K562 (cell line): ENCODE results near the gene TUB. TPM values are rescaled to one million over a fixed set of nuclear protein-coding genes. Genes with fewer than 3 reads are reported as not detected.

Source experiments
- ATAC-seq: fragments of 200-7000 bp; cut with Tn5 transposase; 3 replicates; pipeline ENCODE4 v1.9.1; 2020; ENCODE audit warnings: moderate library complexity
- BruUV-seq: library from RNA; stranded (reverse); fragments of 400-500 nt; replicated peaks from 2 replicates; lab custom pipeline; 2021; lab: Mats Ljungman, UMichigan
- CTCF ChIA-PET: fragments of 300-600 bp; formaldehyde crosslinking; extraction: SDS; loops from one replicate; lab custom pipeline; 2021; ENCODE audit warnings: low intra/inter-chr PET ratio; lab: Yijun Ruan, JAX
- POLR2A ChIA-PET: fragments of 300-600, 350-650 bp; sonication (Branson Sonifier 250); formaldehyde crosslinking; extraction: SDS; loops from one replicate; lab custom pipeline; 2021; ENCODE audit warnings: antibody characterized with exemption, inconsistent platforms; lab: Yijun Ruan, JAX
- DNase-seq, 4 experiments: peaks; one replicate each; pipeline versions ENCODE4 v3.0.0 to v3.0.0-alpha.2; 2011 to 2018; ENCODE audit warnings: low spot score in 3 of 4, mixed read lengths in 3 of 4; ENCODE audit errors: extremely low read depth in 1 of 4
- FAIRE-seq: peaks from 2 replicates; lab custom pipeline; 2011; peaks lifted over from hg19 to GRCh38; lab: Jason Lieb, UNC
- H2AFZ ChIP-seq: 2 replicates; pipeline ENCODE4 v1.6.0; 2011; ENCODE audit warnings: low read depth, low read length, control low read depth, inconsistent platforms
- H3K27ac ChIP-seq: fragments of 200-600 bp; 3 replicates; pipeline ENCODE4 v1.8.0; 2011; ENCODE audit warnings: low read depth, mild to moderate bottlenecking, control low read depth, inconsistent platforms, low read length, moderate library complexity, mixed read lengths; ENCODE audit errors: extremely low read depth
- H3K27me3 ChIP-seq, 2 experiments: fragments of 300-600 bp in 1 of 2; 2 replicates in 1 of 2; 3 replicates in 1 of 2; pipeline versions ENCODE4 v1.6.0 to v1.8.0; 2011; ENCODE audit warnings: inconsistent platforms in 2 of 2, low read length in 2 of 2, mild to moderate bottlenecking in 1 of 2, mixed read lengths in 1 of 2, moderate library complexity in 1 of 2; ENCODE audit not compliant: control insufficient read depth in 2 of 2, insufficient read depth in 2 of 2
- H3K36me3 ChIP-seq: fragments of 300-600 bp; 3 replicates; pipeline ENCODE4 v1.8.0; 2011; ENCODE audit warnings: mild to moderate bottlenecking, low read length, inconsistent platforms; ENCODE audit not compliant: control insufficient read depth, insufficient read depth
- H3K4me1 ChIP-seq, 2 experiments: fragments of 200-600 bp in 1 of 2; replicated peaks in 1 of 2; 2 replicates in 1 of 2; 3 replicates in 1 of 2; pipeline versions ENCODE4 v1.5.1 to v1.8.0; 2011; ENCODE audit warnings: inconsistent platforms in 2 of 2, low read length in 2 of 2, mild to moderate bottlenecking in 1 of 2, mixed read lengths in 1 of 2, moderate library complexity in 1 of 2; ENCODE audit not compliant: control insufficient read depth in 2 of 2, insufficient read depth in 2 of 2
- H3K4me2 ChIP-seq: 2 replicates; pipeline ENCODE4 v1.6.1; 2011; ENCODE audit warnings: low read length, control low read depth, inconsistent platforms, mixed read lengths; ENCODE audit not compliant: insufficient read depth
- H3K4me3 ChIP-seq: fragments of 200-600 bp; sonication (generic), shearing (Covaris generic); 2 replicates; pipeline ENCODE4 v1.5.1; 2016; ENCODE audit warnings: control low read depth, inconsistent platforms
- H3K79me2 ChIP-seq: fragments of 200-600 bp; 3 replicates; pipeline ENCODE4 v1.8.0; 2011; ENCODE audit warnings: low read length, inconsistent platforms; ENCODE audit not compliant: control insufficient read depth, insufficient read depth
- H3K9ac ChIP-seq, 2 experiments: 2 replicates each; pipeline versions ENCODE4 v1.6.0 to v1.6.1; 2011; ENCODE audit warnings: low read depth in 2 of 2, low read length in 2 of 2, control low read depth in 1 of 2, inconsistent platforms in 1 of 2, mild to moderate bottlenecking in 1 of 2, mixed read lengths in 1 of 2; ENCODE audit not compliant: insufficient read depth in 1 of 2
- H3K9me1 ChIP-seq: one replicate; pipeline ENCODE4 v1.6.0; 2011; ENCODE audit warnings: inconsistent platforms, mild to moderate bottlenecking, low read length, moderate library complexity; ENCODE audit not compliant: control insufficient read depth, insufficient read depth
- H3K9me3 ChIP-seq: replicated peaks from 2 replicates; pipeline ENCODE4 v1.5.1; 2011; ENCODE audit warnings: low read depth, low read length, inconsistent platforms; ENCODE audit not compliant: control insufficient read depth, insufficient read depth
- H4K20me1 ChIP-seq: replicated peaks from 2 replicates; pipeline ENCODE4 v1.6.1; 2011; ENCODE audit warnings: low read length, inconsistent platforms, mixed read lengths; ENCODE audit not compliant: control insufficient read depth, insufficient read depth
- CBFA2T2 ChIP-seq: fragments of 450-650 bp; conservative IDR thresholded peaks from 2 replicates; pipeline ENCODE4 v1.6.1; 2017; ENCODE audit warnings: mild to moderate bottlenecking
- CHD2 ChIP-seq: IDR thresholded peaks from 2 replicates; pipeline ENCODE4 v1.6.1; 2011; ENCODE audit warnings: low read depth, low read length
- ELF4 ChIP-seq: fragments of 450-650 bp; formaldehyde crosslinking; IDR thresholded peaks from 2 replicates; pipeline ENCODE4 v1.4.0; 2022; ENCODE audit warnings: missing genetic modification characterization
- KLF16 ChIP-seq: IDR thresholded peaks from 2 replicates; pipeline ENCODE4 v1.6.1; 2016; ENCODE audit warnings: antibody characterized with exemption
- POLR2G ChIP-seq: fragments of 200-400 bp; formaldehyde crosslinking; IDR thresholded peaks from 2 replicates; pipeline ENCODE4 v1.6.1; 2017; ENCODE audit warnings: low read depth, mild to moderate bottlenecking, antibody characterized with exemption, low read length, moderate library complexity
- RAD21 ChIP-seq, 2 experiments: fragments of 250-450 bp in 1 of 2; fragments of 450-650 bp in 1 of 2; sonication (Bioruptor Pico) in 1 of 2; formaldehyde crosslinking in 1 of 2; IDR thresholded peaks in 1 of 2; conservative IDR thresholded peaks in 1 of 2; 2 replicates each; pipeline versions ENCODE4 v1.4.0 to v1.8.0; 2020 to 2022; ENCODE audit warnings: mild to moderate bottlenecking in 2 of 2, moderate library complexity in 1 of 2
- SMARCA5 ChIP-seq: fragments of 450-650 bp; IDR thresholded peaks from 2 replicates; pipeline ENCODE4 v1.6.1; 2016
- STAG1 ChIP-seq: sonication (generic); formaldehyde crosslinking; IDR thresholded peaks from 2 replicates; pipeline ENCODE4 v1.5.0; 2020; ENCODE audit warnings: missing genetic modification reagents, borderline replicate concordance
- TCF7 ChIP-seq: sonication (generic); IDR thresholded peaks from 2 replicates; pipeline ENCODE4 v1.6.1; 2016; ENCODE audit warnings: antibody characterized with exemption, borderline replicate concordance
- WGBS: fragments of 100-300 bp; shearing (Covaris generic); methylation state at CpG from one replicate; pipeline ENCODE4 v1.1.6; 2016; ENCODE audit warnings: low coverage, mixed read lengths; ENCODE audit not compliant: insufficient coverage; ENCODE audit errors: missing lambda C conversion rate; 5-methylcytosine and 5-hydroxymethylcytosine counted together
- in situ Hi-C: fragments of 300-500 bp; cut with MboI; formaldehyde crosslinking; loops from 4 replicates; pipeline ENCODE4 v1.15.0; 2018; ENCODE audit warnings: inconsistent platforms, mixed read lengths
- intact Hi-C: fragments of 100-400 bp; cut with micrococcal nuclease; formaldehyde crosslinking; loops from 2 replicates; pipeline ENCODE4 v1.14.2; 2022
- polyA plus RNA-seq, 8 experiments: library from polyadenylated mRNA; depleted of rRNA in 4 of 8; stranded (reverse) in 5 of 8; unstranded in 3 of 8; fragments of >200 nt; fragmentation: Nextera tagmentation in 2 of 8; fragmentation: Illumina TruSeq in 1 of 8; extraction: Ambion mirVana in 2 of 8; extraction: Trizol in 1 of 8; gene quantifications; 2 replicates each; pipeline versions ENCODE4 v1.2.1 to v1.2.3, GENCODE V29; 2011 to 2014; ENCODE audit warnings: inconsistent platforms in 1 of 8, missing spikeins in 1 of 8
- total RNA-seq, 7 experiments: library from RNA; depleted of rRNA in 6 of 7; stranded (reverse); fragments of >200 nt in 6 of 7; fragmentation: Illumina TruSeq in 2 of 7; extraction: Trizol in 2 of 7; gene quantifications; 2 replicates each; pipeline versions ENCODE4 v1.2.1 to v1.2.3, GENCODE V29; 2011 to 2021; ENCODE audit warnings: low replicate concordance in 1 of 7
- TF ChIP-seq, protein P1 (sequence below): sonication (generic); formaldehyde crosslinking; IDR thresholded peaks from 2 replicates; pipeline ENCODE4 v1.8.0; 2022; ENCODE audit warnings: mild to moderate bottlenecking, low read depth, missing genetic modification reagents
- TF ChIP-seq, protein P2 (sequence below): fragments of 200-600 bp; sonication (generic); IDR thresholded peaks from one replicate; pipeline ENCODE4 v1.6.1; 2012; ENCODE audit warnings: mild to moderate bottlenecking, low read depth, low read length, inconsistent platforms

The TUB gene
- total and polyA plus RNA-seq, 9 of the 15 experiments (the other 6 are each of a cell fraction or from before 2014, with no cell fraction given): not detected

DNA sequence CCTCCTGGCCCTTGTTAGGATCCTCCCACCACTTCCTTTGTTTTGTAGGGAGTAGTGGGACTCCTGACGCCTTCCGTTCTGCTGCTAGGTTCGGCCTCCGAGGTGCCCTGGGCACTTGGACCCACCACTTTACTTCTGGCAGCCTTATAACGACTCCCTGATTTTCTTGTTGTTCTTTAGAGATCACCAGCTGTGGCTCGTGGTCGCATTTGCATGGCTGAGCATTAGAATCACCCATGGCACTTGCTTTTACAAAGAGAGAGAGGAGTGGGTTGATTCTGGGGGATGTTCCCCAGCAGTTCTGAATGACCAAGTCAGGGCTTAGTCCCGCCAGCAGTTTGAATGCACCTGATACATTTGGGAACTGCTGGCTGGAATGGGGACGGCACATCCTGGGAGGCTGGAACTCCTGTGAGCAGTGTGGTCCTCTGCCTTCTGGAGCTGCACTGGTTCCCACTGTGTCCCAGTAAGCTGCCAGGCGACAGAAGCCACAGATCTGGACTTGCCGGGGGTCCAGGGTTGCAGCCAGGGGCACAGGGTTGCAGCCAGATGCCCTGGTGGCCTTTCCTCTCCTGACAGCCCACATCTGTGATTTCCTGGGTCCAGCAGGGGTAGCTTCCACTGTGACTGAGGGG is 4.1 kb downstream of the TUB start:
- no peak for ATAC-seq
- no peak overlapping the region for H3K9ac ChIP-seq
- intact Hi-C loops: no loop called here
- no peaks in the 10 kb centered on the region for H3K9me3 ChIP-seq
- H2AFZ ChIP-seq: no peak overlapping the region
- no peak for FAIRE-seq
- in situ Hi-C loops: no loop called here
- H3K36me3 ChIP-seq: no peaks in the 10 kb centered on the region
- ChIA-PET POLR2A (no interaction called here), CTCF (no interaction called here)
- H3K9me1 ChIP-seq: no peaks in the 10 kb centered on the region
- H3K79me2 ChIP-seq: no peaks in the 10 kb centered on the region
- H4K20me1 ChIP-seq: no peaks in the 10 kb centered on the region
- WGBS: 0% methylated on average over 11 of the region's 11 CpGs
- no peak overlapping the region for H3K4me2 ChIP-seq
- no peak for DNase-seq
- H3K27ac ChIP-seq: no peak overlapping the region
- H3K4me3 ChIP-seq: no peak overlapping the region
- no peaks in the 10 kb centered on the region for H3K4me1 ChIP-seq
- peaks cover 0 to 70% of the 10 kb centered on the region in 2 experiments; a peak in 3 of 5 replicates for H3K27me3 ChIP-seq
- BruUV-seq: no TSS peak
- TF ChIP-seq KLF16: no peak
- TF ChIP-seq, protein P1, sequence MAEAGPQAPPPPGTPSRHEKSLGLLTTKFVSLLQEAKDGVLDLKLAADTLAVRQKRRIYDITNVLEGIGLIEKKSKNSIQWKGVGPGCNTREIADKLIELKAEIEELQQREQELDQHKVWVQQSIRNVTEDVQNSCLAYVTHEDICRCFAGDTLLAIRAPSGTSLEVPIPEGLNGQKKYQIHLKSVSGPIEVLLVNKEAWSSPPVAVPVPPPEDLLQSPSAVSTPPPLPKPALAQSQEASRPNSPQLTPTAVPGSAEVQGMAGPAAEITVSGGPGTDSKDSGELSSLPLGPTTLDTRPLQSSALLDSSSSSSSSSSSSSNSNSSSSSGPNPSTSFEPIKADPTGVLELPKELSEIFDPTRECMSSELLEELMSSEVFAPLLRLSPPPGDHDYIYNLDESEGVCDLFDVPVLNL: no peak
- TF ChIP-seq POLR2G: no peak
- TF ChIP-seq ELF4 (CRISPR knock-in tag): no peak
- no peak for TF ChIP-seq CBFA2T2
- no peak for TF ChIP-seq CHD2
- TF ChIP-seq TCF7: no peak
- TF ChIP-seq STAG1: no peak
- TF ChIP-seq SMARCA5: no peak
- TF ChIP-seq RAD21 (CRISPR knock-in tag; conservative IDR thresholded peaks at IDR 0.05 in 1 of 2, IDR thresholded peaks at IDR 0.05 in 1 of 2): no peak
- TF ChIP-seq, protein P2, sequence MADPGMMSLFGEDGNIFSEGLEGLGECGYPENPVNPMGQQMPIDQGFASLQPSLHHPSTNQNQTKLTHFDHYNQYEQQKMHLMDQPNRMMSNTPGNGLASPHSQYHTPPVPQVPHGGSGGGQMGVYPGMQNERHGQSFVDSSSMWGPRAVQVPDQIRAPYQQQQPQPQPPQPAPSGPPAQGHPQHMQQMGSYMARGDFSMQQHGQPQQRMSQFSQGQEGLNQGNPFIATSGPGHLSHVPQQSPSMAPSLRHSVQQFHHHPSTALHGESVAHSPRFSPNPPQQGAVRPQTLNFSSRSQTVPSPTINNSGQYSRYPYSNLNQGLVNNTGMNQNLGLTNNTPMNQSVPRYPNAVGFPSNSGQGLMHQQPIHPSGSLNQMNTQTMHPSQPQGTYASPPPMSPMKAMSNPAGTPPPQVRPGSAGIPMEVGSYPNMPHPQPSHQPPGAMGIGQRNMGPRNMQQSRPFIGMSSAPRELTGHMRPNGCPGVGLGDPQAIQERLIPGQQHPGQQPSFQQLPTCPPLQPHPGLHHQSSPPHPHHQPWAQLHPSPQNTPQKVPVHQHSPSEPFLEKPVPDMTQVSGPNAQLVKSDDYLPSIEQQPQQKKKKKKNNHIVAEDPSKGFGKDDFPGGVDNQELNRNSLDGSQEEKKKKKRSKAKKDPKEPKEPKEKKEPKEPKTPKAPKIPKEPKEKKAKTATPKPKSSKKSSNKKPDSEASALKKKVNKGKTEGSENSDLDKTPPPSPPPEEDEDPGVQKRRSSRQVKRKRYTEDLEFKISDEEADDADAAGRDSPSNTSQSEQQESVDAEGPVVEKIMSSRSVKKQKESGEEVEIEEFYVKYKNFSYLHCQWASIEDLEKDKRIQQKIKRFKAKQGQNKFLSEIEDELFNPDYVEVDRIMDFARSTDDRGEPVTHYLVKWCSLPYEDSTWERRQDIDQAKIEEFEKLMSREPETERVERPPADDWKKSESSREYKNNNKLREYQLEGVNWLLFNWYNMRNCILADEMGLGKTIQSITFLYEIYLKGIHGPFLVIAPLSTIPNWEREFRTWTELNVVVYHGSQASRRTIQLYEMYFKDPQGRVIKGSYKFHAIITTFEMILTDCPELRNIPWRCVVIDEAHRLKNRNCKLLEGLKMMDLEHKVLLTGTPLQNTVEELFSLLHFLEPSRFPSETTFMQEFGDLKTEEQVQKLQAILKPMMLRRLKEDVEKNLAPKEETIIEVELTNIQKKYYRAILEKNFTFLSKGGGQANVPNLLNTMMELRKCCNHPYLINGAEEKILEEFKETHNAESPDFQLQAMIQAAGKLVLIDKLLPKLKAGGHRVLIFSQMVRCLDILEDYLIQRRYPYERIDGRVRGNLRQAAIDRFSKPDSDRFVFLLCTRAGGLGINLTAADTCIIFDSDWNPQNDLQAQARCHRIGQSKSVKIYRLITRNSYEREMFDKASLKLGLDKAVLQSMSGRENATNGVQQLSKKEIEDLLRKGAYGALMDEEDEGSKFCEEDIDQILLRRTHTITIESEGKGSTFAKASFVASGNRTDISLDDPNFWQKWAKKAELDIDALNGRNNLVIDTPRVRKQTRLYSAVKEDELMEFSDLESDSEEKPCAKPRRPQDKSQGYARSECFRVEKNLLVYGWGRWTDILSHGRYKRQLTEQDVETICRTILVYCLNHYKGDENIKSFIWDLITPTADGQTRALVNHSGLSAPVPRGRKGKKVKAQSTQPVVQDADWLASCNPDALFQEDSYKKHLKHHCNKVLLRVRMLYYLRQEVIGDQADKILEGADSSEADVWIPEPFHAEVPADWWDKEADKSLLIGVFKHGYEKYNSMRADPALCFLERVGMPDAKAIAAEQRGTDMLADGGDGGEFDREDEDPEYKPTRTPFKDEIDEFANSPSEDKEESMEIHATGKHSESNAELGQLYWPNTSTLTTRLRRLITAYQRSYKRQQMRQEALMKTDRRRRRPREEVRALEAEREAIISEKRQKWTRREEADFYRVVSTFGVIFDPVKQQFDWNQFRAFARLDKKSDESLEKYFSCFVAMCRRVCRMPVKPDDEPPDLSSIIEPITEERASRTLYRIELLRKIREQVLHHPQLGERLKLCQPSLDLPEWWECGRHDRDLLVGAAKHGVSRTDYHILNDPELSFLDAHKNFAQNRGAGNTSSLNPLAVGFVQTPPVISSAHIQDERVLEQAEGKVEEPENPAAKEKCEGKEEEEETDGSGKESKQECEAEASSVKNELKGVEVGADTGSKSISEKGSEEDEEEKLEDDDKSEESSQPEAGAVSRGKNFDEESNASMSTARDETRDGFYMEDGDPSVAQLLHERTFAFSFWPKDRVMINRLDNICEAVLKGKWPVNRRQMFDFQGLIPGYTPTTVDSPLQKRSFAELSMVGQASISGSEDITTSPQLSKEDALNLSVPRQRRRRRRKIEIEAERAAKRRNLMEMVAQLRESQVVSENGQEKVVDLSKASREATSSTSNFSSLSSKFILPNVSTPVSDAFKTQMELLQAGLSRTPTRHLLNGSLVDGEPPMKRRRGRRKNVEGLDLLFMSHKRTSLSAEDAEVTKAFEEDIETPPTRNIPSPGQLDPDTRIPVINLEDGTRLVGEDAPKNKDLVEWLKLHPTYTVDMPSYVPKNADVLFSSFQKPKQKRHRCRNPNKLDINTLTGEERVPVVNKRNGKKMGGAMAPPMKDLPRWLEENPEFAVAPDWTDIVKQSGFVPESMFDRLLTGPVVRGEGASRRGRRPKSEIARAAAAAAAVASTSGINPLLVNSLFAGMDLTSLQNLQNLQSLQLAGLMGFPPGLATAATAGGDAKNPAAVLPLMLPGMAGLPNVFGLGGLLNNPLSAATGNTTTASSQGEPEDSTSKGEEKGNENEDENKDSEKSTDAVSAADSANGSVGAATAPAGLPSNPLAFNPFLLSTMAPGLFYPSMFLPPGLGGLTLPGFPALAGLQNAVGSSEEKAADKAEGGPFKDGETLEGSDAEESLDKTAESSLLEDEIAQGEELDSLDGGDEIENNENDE: no peak
